Measurements from ENCODE around the gene SELENOV. TPM values are rescaled to one million over a fixed set of nuclear protein-coding genes. Genes with fewer than 3 reads are reported as not detected.

Gene SELENOV
- total and polyA plus RNA-seq, 2 donors from 2014 or later = not detected

DNA sequence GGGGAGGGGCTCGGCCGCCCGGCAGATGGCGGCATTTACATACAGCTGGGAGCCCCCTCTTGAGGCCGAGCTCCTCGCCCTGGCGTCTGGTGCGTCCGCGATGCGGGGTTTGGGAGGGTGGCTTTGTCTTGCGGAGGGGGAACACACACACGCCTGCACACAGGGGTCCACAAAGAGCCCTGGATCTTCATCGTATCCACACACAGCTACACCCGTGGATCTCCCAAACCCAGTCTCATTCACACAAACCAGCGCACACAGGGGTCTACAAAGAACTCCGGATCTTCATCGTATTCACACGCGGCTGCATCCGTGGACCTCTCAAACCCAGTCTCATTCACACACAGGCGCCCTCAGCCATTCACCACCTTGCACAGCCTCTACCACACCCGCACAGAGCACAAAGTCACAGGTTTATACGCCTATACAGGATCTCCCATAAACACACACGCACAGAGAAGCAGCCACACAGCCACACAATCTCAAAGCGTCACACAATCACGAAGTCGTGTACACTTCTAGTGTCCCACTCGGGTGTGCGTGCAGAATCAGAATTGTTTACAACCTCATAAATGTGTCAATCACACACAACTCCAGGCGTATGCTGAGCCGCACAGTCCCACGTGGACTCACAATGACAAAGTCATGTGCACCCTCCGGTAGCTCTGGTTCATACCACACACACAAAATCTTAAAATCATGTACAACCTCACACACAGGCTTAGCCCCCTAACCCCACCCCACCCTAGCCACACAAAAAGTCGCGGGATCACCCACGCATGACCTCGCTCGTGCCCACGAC lies 16.7 kb upstream of the SELENOV start:
- Histone ChIP-seq H3K9ac (ENCODE audit: low read length in 3 of 3) (no peak overlapping the region), H3K9me3 (ENCODE audit: control insufficient read depth in 2 of 3, insufficient read depth in 1 of 3, low read length in 3 of 3) (no peaks in the 10 kb centered on the region), H3K4me1 (ENCODE audit: control insufficient read depth in 2 of 3, insufficient read depth in 2 of 3, low read depth in 1 of 3, low read length in 3 of 3) (peaks cover 0 to 5% (median 4%) of the 10 kb centered on the region in 3 donors), H3K4me3 (ENCODE audit: low read length in 3 of 3) (peak overlapping the region in 1 of 3 donors; percentile 30), H3K27ac (ENCODE audit: low read depth in 2 of 2, low read length in 2 of 2) (no peak overlapping the region), H3K27me3 (ENCODE audit: control insufficient read depth, insufficient read depth, low read length) (peaks cover 21% of the 10 kb centered on the region), H3K36me3 (ENCODE audit: control insufficient read depth in 2 of 3, insufficient read depth in 3 of 3, low read length in 3 of 3) (no peaks in the 10 kb centered on the region)
- intact Hi-C loops (cut with DNase I) = no loop called here
- FAIRE-seq (no peak), DNase-seq (peak in 4 of 5 donors; percentile 69 to 83 (median 76))
- TF ChIP-seq, protein P1, sequence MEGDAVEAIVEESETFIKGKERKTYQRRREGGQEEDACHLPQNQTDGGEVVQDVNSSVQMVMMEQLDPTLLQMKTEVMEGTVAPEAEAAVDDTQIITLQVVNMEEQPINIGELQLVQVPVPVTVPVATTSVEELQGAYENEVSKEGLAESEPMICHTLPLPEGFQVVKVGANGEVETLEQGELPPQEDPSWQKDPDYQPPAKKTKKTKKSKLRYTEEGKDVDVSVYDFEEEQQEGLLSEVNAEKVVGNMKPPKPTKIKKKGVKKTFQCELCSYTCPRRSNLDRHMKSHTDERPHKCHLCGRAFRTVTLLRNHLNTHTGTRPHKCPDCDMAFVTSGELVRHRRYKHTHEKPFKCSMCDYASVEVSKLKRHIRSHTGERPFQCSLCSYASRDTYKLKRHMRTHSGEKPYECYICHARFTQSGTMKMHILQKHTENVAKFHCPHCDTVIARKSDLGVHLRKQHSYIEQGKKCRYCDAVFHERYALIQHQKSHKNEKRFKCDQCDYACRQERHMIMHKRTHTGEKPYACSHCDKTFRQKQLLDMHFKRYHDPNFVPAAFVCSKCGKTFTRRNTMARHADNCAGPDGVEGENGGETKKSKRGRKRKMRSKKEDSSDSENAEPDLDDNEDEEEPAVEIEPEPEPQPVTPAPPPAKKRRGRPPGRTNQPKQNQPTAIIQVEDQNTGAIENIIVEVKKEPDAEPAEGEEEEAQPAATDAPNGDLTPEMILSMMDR (IDR thresholded peaks at IDR 0.05; ENCODE audit: borderline replicate concordance, extremely low read depth, insufficient read depth) = no peak

DNA sequence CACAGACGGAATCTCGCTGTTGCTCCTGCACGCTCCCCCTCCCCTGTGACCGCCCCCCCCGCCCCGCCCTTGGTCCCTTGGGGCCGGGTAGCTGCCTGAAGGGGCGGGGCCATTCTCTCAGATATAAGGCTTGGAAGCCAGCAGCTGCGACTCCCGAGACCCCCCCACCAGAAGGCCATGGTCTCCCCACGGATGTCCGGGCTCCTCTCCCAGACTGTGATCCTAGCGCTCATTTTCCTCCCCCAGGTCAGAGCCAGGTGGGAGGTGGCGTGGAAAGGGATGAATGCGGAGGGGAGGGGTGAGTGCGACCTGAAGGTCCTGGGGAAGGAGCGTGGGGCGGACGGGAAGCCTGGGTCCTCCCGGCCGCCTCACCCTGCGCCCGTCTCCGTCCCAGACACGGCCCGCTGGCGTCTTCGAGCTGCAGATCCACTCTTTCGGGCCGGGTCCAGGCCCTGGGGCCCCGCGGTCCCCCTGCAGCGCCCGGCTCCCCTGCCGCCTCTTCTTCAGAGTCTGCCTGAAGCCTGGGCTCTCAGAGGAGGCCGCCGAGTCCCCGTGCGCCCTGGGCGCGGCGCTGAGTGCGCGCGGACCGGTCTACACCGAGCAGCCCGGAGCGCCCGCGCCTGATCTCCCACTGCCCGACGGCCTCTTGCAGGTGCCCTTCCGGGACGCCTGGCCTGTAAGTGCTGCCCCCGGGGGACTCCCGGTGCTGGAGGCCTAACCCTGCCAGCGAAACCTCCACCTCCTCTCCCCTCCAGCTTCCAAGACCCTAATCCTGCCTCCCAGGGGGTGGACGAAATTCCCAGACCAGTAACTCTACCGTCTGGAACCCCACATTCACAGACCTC lies 15.9 kb upstream of the SELENOV start, which contains the start of gene DLL3:
Gene DLL3 (plus strand): TSS at position 150 of the 845 bp plus-strand sequence. CDS start 28 bp downstream, at position 178.
- intact Hi-C loops (cut with DNase I) = no loop called here
- no peaks in the 10 kb centered on the region for H3K36me3 ChIP-seq (ENCODE audit: control insufficient read depth in 2 of 3, insufficient read depth in 3 of 3, low read length in 3 of 3)
- FAIRE-seq (no peak), DNase-seq (peak in 2 of 5 donors; percentile 16 to 72)
- peak within 1 kb of the TSS in 1 of 3 donors; percentile 30 for H3K4me3 ChIP-seq (ENCODE audit: low read length in 3 of 3)
- H3K27me3 ChIP-seq (ENCODE audit: control insufficient read depth, insufficient read depth, low read length) = peaks cover 21% of the 10 kb centered on the region
- H3K27ac ChIP-seq (ENCODE audit: low read depth in 2 of 2, low read length in 2 of 2) = no peak within 1 kb of the TSS
- H3K4me1 ChIP-seq (ENCODE audit: control insufficient read depth in 2 of 3, insufficient read depth in 2 of 3, low read depth in 1 of 3, low read length in 3 of 3) = peaks cover 0 to 5% (median 4%) of the 10 kb centered on the region in 3 donors
- TF ChIP-seq, protein P1 (IDR thresholded peaks at IDR 0.05; ENCODE audit: borderline replicate concordance, extremely low read depth, insufficient read depth) = no peak
- H3K9me3 ChIP-seq (ENCODE audit: control insufficient read depth in 2 of 3, insufficient read depth in 1 of 3, low read length in 3 of 3) = no peaks in the 10 kb centered on the region
- H3K9ac ChIP-seq (ENCODE audit: low read length in 3 of 3) = no peak within 1 kb of the TSS

DNA sequence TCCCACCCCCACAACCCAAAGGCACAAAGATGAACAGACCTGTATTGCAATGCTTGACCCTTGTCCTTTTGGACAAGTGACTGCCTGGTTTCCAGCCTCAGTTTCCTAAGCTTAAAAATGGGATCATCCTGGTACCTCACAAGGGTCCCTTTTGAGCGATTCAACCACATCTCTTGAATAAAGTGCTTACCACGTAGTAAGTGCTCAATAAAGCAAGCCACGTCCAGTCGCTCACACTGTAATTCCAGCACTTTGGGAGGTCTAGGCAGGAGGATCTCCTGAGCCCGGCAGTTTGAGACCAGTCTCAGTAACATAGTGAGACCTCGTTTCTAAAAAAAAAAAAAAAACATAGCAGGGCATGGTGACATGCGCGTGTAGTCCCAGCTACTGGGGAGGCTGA lies 15.0 kb upstream of the SELENOV start:
- no peaks in the 10 kb centered on the region for H3K36me3 ChIP-seq (ENCODE audit: control insufficient read depth in 2 of 3, insufficient read depth in 3 of 3, low read length in 3 of 3)
- no peaks in the 10 kb centered on the region for H3K9me3 ChIP-seq (ENCODE audit: control insufficient read depth in 2 of 3, insufficient read depth in 1 of 3, low read length in 3 of 3)
- no peak for DNase-seq
- peaks cover 0 to 5% (median 4%) of the 10 kb centered on the region in 3 donors for H3K4me1 ChIP-seq (ENCODE audit: control insufficient read depth in 2 of 3, insufficient read depth in 2 of 3, low read depth in 1 of 3, low read length in 3 of 3)
- H3K27me3 ChIP-seq (ENCODE audit: control insufficient read depth, insufficient read depth, low read length) = peaks cover 21% of the 10 kb centered on the region
- no peak for FAIRE-seq
- no peak overlapping the region for H3K4me3 ChIP-seq (ENCODE audit: low read length in 3 of 3)
- intact Hi-C loops (cut with DNase I) = no loop called here
- no peak overlapping the region for H3K27ac ChIP-seq (ENCODE audit: low read depth in 2 of 2, low read length in 2 of 2)
- H3K9ac ChIP-seq (ENCODE audit: low read length in 3 of 3) = no peak overlapping the region
- TF ChIP-seq, protein P1 (IDR thresholded peaks at IDR 0.05; ENCODE audit: borderline replicate concordance, extremely low read depth, insufficient read depth) = no peak
